Measurements from ENCODE around the gene ASIC4. TPM values are rescaled to one million over a fixed set of nuclear protein-coding genes. Genes with fewer than 3 reads are reported as not detected.

The ASIC4 gene
- polyA plus RNA-seq, 2 of the 4 experiments (the other 2 are of a cell fraction), result 0.04 TPM; not detected in 1

DNA sequence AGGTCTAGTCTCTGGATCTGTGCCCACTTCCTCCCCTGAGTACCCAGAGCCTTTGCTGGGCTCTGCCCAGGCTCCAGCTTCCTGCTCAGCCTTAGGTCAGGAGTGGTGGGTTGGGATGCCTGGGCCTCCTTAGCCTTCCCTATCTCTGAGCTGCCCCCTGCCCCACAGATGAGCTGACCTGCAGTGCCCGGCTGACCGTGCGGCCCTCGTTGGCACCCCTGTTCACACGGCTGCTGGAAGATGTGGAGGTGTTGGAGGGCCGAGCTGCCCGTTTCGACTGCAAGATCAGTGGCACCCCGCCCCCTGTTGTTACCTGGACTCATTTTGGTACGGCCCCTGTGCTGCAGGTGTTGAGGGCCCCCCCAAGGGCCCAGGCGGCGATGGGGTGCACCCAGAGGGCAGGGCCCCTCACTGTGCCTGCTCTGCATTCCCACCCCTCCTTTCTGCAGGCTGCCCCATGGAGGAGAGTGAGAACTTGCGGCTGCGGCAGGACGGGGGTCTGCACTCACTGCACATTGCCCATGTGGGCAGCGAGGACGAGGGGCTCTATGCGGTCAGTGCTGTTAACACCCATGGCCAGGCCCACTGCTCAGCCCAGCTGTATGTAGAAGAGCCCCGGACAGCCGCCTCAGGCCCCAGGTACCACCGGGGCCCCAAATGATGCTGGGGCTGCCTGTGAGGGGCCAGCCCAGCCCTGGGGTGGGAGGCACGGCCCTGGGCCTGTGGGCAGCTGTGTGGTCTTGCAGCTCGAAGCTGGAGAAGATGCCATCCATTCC is 45.7 kb upstream of the ASIC4 start:
- FAIRE-seq (no peak), DNase-seq (ENCODE audit: low read depth in 1 of 2, low spot score in 1 of 2) (no peak), ATAC-seq (no peak)
- WGBS (ENCODE audit: missing lambda C conversion rate), result 98% methylated on average over 11 of the region's 23 CpGs
- ChIA-PET POLR2A (interaction anchor here (0.8 kb wide), 1 partner anchor 30 kb away, joined by 3 read pairs; the partner anchor contains the start of gene GMPPA), CTCF (interaction anchor here (2.0 to 89.4 kb wide), 3 partner anchors 1 to 65 kb away, joined by 17 to 3291 read pairs (median 3291); partner anchors contain the start of genes ASIC4, CHPF, GMPPA and SPEG)
- Histone ChIP-seq H3K4me2 (no peak overlapping the region), H3K4me1 (peaks cover 12% of the 10 kb centered on the region), H3K27ac (peak overlapping the region; percentile 58 to 79; a peak in 4 of 6 replicates), H3K4me3 (no peak overlapping the region), H3K9me3 (no peaks in the 10 kb centered on the region)
- no peak for TF ChIP-seq EHMT2 (IDR thresholded peaks at IDR 0.05; ENCODE audit: low read depth)
- TF ChIP-seq CBX8 (IDR thresholded peaks at IDR 0.05), result no peak
- TF ChIP-seq, protein P1, sequence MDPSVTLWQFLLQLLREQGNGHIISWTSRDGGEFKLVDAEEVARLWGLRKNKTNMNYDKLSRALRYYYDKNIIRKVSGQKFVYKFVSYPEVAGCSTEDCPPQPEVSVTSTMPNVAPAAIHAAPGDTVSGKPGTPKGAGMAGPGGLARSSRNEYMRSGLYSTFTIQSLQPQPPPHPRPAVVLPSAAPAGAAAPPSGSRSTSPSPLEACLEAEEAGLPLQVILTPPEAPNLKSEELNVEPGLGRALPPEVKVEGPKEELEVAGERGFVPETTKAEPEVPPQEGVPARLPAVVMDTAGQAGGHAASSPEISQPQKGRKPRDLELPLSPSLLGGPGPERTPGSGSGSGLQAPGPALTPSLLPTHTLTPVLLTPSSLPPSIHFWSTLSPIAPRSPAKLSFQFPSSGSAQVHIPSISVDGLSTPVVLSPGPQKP (IDR thresholded peaks at IDR 0.05; ENCODE audit: low read depth, low read length), result no peak
- no peak for TF ChIP-seq RNF2 (IDR thresholded peaks at IDR 0.05; ENCODE audit: borderline replicate concordance, low read depth)
- no peak for TF ChIP-seq HDAC2 (IDR thresholded peaks at IDR 0.05)

DNA sequence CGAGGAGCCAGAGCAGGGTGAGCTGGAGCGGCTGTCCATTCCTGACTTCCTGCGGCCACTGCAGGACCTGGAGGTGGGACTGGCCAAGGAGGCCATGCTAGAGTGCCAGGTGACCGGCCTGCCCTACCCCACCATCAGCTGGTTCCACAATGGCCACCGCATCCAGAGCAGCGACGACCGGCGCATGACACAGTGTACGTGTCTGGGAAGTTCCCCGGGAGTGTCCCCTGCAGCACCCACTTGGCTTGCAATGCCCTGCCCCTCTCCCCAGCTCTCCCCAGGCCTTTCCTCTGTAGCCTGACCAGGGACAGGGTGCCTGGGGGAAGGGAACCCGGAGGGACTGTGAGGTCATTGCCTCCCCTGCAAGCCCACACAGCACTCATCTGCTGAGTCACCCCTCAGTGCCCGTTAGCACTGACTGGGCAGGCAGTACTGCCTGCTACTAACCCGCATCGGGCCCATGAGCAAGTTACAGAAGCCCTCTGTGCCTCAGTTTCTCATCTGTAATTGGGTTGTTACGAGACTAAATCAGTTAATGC is 45.0 kb upstream of the ASIC4 start:
- 0 out of 3 replicates have a peak overlapping the region, but pooled peaks have one; percentile 19 for H3K4me2 ChIP-seq

DNA sequence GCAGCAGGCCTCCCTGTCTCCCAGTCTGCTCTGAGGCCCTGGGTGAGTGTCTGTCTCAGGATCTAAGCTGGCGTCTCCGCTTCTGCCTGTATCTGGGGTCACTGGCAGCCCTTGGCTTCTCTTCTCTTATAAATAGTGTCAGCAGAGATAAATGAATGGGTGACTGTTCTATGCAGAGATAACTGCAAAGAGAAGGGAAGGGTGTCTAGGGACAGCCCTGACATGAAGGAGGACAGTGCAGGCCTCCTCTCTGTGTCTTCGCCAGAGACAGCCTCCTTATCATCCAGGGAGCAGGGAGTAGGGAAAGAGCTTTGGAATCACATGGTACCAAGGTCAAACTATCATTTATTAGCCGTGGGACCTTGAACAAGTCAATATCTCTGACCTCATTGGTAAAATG is 43.9 kb upstream of the ASIC4 start:
- ATAC-seq, result no peak
- POLR2A ChIA-PET, result no interaction called here
- CTCF ChIA-PET, result interaction anchor here (1.9 to 89.4 kb wide), 3 partner anchors 1 to 68 kb away, joined by 6 to 3291 read pairs (median 3291); partner anchors contain the start of genes ASIC4, CHPF, GMPPA and SPEG
- Histone ChIP-seq H3K4me1 (peaks cover 12% of the 10 kb centered on the region), H3K4me2 (no peak overlapping the region), H3K9me3 (no peaks in the 10 kb centered on the region), H3K27ac (peak overlapping the region in 1 of 2 experiments; percentile 79; a peak in 3 of 6 replicates), H3K4me3 (no peak overlapping the region)
- TF ChIP-seq, protein P2, sequence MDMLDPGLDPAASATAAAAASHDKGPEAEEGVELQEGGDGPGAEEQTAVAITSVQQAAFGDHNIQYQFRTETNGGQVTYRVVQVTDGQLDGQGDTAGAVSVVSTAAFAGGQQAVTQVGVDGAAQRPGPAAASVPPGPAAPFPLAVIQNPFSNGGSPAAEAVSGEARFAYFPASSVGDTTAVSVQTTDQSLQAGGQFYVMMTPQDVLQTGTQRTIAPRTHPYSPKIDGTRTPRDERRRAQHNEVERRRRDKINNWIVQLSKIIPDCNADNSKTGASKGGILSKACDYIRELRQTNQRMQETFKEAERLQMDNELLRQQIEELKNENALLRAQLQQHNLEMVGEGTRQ (IDR thresholded peaks at IDR 0.05), result no peak
- TF ChIP-seq NPAS2 (CRISPR knock-in tag; IDR thresholded peaks at IDR 0.05; ENCODE audit: borderline replicate concordance) (no peak), ZSCAN20 (CRISPR knock-in tag; IDR thresholded peaks at IDR 0.05) (no peak), RAD21 (conservative IDR thresholded peaks at IDR 0.05 in 1 of 2, IDR thresholded peaks at IDR 0.05 in 1 of 2) (no peak), PHF8 (IDR thresholded peaks at IDR 0.05; ENCODE audit: borderline replicate concordance, low read depth) (no peak), ZFP36 (IDR thresholded peaks at IDR 0.05; ENCODE audit: borderline replicate concordance, partially characterized antibody) (no peak)
- TF ChIP-seq, protein P3, sequence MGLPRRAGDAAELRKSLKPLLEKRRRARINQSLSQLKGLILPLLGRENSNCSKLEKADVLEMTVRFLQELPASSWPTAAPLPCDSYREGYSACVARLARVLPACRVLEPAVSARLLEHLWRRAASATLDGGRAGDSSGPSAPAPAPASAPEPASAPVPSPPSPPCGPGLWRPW (IDR thresholded peaks at IDR 0.05), result no peak
- 81% methylated on average over 4 of the region's 4 CpGs for WGBS (ENCODE audit: missing lambda C conversion rate)
- DNase-seq (ENCODE audit: low read depth in 1 of 2, low spot score in 1 of 2), result no peak
- no peak for FAIRE-seq

More for the DNA sequence above, 45.0 kb upstream of the ASIC4 start:
- no peak for FAIRE-seq
- peaks cover 12% of the 10 kb centered on the region for H3K4me1 ChIP-seq
- WGBS (ENCODE audit: missing lambda C conversion rate), result 69% methylated on average over 9 of the region's 16 CpGs
- peak; percentile 55 to 76; a peak in 5 of 6 replicates for ATAC-seq
- ChIA-PET POLR2A (no interaction called here), CTCF (interaction anchor here (1.9 to 89.4 kb wide), 3 partner anchors 1 to 67 kb away, joined by 6 to 3291 read pairs (median 3291); partner anchors contain the start of genes ASIC4, CHPF, GMPPA and SPEG)
- H3K4me3 ChIP-seq, result no peak overlapping the region
- DNase-seq (ENCODE audit: low read depth in 1 of 2, low spot score in 1 of 2), result peak; percentile 40 to 55
- H3K9me3 ChIP-seq, result no peaks in the 10 kb centered on the region
- TF ChIP-seq POLR2A (IDR thresholded peaks at IDR 0.05; ENCODE audit: low read length) (no peak), NFE2L2 (conservative IDR thresholded peaks at IDR 0.05; ENCODE audit: low read length) (peak; percentile 36), EHF (CRISPR knock-in tag; IDR thresholded peaks at IDR 0.05) (no peak), MAFK (IDR thresholded peaks at IDR 0.05; ENCODE audit: partially characterized antibody) (peak; percentile 82), FOSL2 (IDR thresholded peaks at IDR 0.05) (no peak), FOSL2 (CRISPR knock-in tag; IDR thresholded peaks at IDR 0.05) (peak; percentile 36; the same call in 1 of the 2 replicates)
- TF ChIP-seq, protein P4, sequence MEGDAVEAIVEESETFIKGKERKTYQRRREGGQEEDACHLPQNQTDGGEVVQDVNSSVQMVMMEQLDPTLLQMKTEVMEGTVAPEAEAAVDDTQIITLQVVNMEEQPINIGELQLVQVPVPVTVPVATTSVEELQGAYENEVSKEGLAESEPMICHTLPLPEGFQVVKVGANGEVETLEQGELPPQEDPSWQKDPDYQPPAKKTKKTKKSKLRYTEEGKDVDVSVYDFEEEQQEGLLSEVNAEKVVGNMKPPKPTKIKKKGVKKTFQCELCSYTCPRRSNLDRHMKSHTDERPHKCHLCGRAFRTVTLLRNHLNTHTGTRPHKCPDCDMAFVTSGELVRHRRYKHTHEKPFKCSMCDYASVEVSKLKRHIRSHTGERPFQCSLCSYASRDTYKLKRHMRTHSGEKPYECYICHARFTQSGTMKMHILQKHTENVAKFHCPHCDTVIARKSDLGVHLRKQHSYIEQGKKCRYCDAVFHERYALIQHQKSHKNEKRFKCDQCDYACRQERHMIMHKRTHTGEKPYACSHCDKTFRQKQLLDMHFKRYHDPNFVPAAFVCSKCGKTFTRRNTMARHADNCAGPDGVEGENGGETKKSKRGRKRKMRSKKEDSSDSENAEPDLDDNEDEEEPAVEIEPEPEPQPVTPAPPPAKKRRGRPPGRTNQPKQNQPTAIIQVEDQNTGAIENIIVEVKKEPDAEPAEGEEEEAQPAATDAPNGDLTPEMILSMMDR (IDR thresholded peaks at IDR 0.05), result no peak
- peak overlapping the region; percentile 58 to 79; a peak in 5 of 6 replicates for H3K27ac ChIP-seq
